ENCODE data around the gene RNU6-9. TPM values are rescaled to one million over a fixed set of nuclear protein-coding genes. Genes with fewer than 3 reads are reported as not detected.
A peak's percentile ranks its signal among the peaks of the same experiment; 100 is the strongest.

Gene RNU6-9
- total RNA-seq, 1 donor from 2014 or later = not detected

- DNase-seq (ENCODE audit: extremely low spot score, unreplicated experiment) = no peak
- no peak for TF ChIP-seq CTCF (conservative IDR thresholded peaks at IDR 0.05)
- Mint-ChIP-seq H3K36me3 (peaks cover 12% of the 10 kb centered on the region), H3K27me3 (no peaks in the 10 kb centered on the region), H3K27ac (peak overlapping the region; percentile 83), H3K9me3 (no peaks in the 10 kb centered on the region), H3K4me3 (no peak overlapping the region), H3K4me1 (ENCODE audit: unreplicated experiment) (peaks cover 8% of the 10 kb centered on the region)
Measured at GRCh38 chr19:870963-871401, 22.3 kb upstream of the RNU6-9 start.

- H3K9me3 Mint-ChIP-seq = no peaks in the 10 kb centered on the region
Measured at GRCh38 chr19:871446-872265, 21.6 kb upstream of the RNU6-9 start.

GRCh38 chr19:872266-872951, 20.9 kb upstream of the RNU6-9 start:
- no peak for DNase-seq (ENCODE audit: extremely low spot score, unreplicated experiment)
- Mint-ChIP-seq H3K27ac (peak overlapping the region; percentile 84), H3K27me3 (no peaks in the 10 kb centered on the region), H3K4me1 (ENCODE audit: unreplicated experiment) (peaks cover 6% of the 10 kb centered on the region), H3K36me3 (peaks cover 10% of the 10 kb centered on the region), H3K9me3 (no peaks in the 10 kb centered on the region), H3K4me3 (peak overlapping the region; percentile 51)
- no peak for TF ChIP-seq CTCF (conservative IDR thresholded peaks at IDR 0.05)

More at GRCh38 chr19:871446-872265, 21.6 kb upstream of the RNU6-9 start:
- no peak for DNase-seq (ENCODE audit: extremely low spot score, unreplicated experiment)
- peaks cover 8% of the 10 kb centered on the region for H3K4me1 Mint-ChIP-seq (ENCODE audit: unreplicated experiment)
- no peaks in the 10 kb centered on the region for H3K27me3 Mint-ChIP-seq
- TF ChIP-seq CTCF (conservative IDR thresholded peaks at IDR 0.05) = no peak
- peak overlapping the region; percentile 83 for H3K27ac Mint-ChIP-seq
- H3K36me3 Mint-ChIP-seq = peaks cover 12% of the 10 kb centered on the region
- H3K4me3 Mint-ChIP-seq = peak overlapping the region; percentile 75

GRCh38 chr19:873084-873483, 20.2 kb upstream of the RNU6-9 start:
- Mint-ChIP-seq H3K4me3 (no peak overlapping the region), H3K36me3 (peaks cover 7% of the 10 kb centered on the region), H3K9me3 (no peaks in the 10 kb centered on the region), H3K27me3 (no peaks in the 10 kb centered on the region), H3K27ac (no peak overlapping the region), H3K4me1 (ENCODE audit: unreplicated experiment) (peaks cover 3% of the 10 kb centered on the region)
- no peak for DNase-seq (ENCODE audit: extremely low spot score, unreplicated experiment)
- no peak for TF ChIP-seq CTCF (conservative IDR thresholded peaks at IDR 0.05)

- Mint-ChIP-seq H3K4me3 (no peak overlapping the region), H3K9me3 (no peaks in the 10 kb centered on the region), H3K4me1 (ENCODE audit: unreplicated experiment) (peaks cover 3% of the 10 kb centered on the region), H3K27me3 (no peaks in the 10 kb centered on the region), H3K27ac (no peak overlapping the region), H3K36me3 (peaks cover 7% of the 10 kb centered on the region)
- no peak for DNase-seq (ENCODE audit: extremely low spot score, unreplicated experiment)
- no peak for TF ChIP-seq CTCF (conservative IDR thresholded peaks at IDR 0.05)
Measured at GRCh38 chr19:873561-874041, 19.7 kb upstream of the RNU6-9 start.

Measured in type B pancreatic cell (in vitro differentiated cells).